Gastrocnemius medialis (tissue), 4 donors: ENCODE measurements around the gene DIABLO.

ENCODE experiments used
- POLR2A ChIP-seq, 2 donors: fragments of 450-650 bp; IDR thresholded peaks; one replicate each; pipeline ENCODE4 v1.6.1; 2017; ENCODE audit warnings: antibody characterized with exemption in 2 of 2, mild to moderate bottlenecking in 2 of 2, moderate library complexity in 2 of 2
- TF ChIP-seq, protein P1 (sequence below), 5 experiments: fragments of 450-650 bp in 3 of 5; fragments of 200-600 bp in 2 of 5; sonication (generic) in 2 of 5; IDR thresholded peaks in 4 of 5; conservative IDR thresholded peaks in 1 of 5; 1 replicate in 4 of 5; 2 replicates in 1 of 5; pipeline ENCODE4 v1.5.1; 2016 to 2019; ENCODE audit warnings: antibody characterized with exemption in 5 of 5, mild to moderate bottlenecking in 3 of 5, moderate library complexity in 3 of 5

DNA sequence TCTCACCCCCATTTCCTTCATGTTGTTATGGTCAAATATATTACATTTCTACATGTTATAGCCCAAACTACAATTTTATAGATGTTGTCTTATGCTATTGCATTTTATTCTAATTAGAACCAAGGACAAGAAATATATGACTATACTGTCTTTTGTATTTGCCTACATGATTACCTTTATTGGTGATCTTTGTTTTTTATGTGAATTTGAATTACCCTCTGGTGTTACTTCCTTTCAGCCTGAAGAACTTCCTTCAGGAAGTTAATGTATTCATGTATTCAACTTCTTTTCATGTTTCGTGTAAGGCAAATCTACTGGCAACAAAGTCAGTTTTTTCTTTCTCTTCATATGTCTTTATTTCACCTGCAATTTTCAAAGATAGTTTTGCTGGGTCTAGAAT lies 31.0 kb downstream of the DIABLO start:
- TF ChIP-seq, protein P1, sequence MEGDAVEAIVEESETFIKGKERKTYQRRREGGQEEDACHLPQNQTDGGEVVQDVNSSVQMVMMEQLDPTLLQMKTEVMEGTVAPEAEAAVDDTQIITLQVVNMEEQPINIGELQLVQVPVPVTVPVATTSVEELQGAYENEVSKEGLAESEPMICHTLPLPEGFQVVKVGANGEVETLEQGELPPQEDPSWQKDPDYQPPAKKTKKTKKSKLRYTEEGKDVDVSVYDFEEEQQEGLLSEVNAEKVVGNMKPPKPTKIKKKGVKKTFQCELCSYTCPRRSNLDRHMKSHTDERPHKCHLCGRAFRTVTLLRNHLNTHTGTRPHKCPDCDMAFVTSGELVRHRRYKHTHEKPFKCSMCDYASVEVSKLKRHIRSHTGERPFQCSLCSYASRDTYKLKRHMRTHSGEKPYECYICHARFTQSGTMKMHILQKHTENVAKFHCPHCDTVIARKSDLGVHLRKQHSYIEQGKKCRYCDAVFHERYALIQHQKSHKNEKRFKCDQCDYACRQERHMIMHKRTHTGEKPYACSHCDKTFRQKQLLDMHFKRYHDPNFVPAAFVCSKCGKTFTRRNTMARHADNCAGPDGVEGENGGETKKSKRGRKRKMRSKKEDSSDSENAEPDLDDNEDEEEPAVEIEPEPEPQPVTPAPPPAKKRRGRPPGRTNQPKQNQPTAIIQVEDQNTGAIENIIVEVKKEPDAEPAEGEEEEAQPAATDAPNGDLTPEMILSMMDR (IDR thresholded peaks at IDR 0.05 in 4 of 5, conservative IDR thresholded peaks at IDR 0.05 in 1 of 5), result no peak
- no peak for TF ChIP-seq POLR2A (IDR thresholded peaks at IDR 0.05)
